Tibial artery (tissue), 4 donors: ENCODE measurements around the gene SDR9C7.
"Not testable (repeated sequence)": the region's sequence is repeated elsewhere in the genome, so short reads cannot be mapped to it uniquely, and the experiment has no call there.

Experiments used
- DNase-seq, 2 donors: peaks; one replicate each; pipeline ENCODE4 v3.0.0-alpha.2; 2019
- H3K27ac ChIP-seq, 2 donors: fragments of 200-600 bp; sonication (generic) in 1 of 2; 1 replicate in 1 of 2; 2 replicates in 1 of 2; pipeline ENCODE4 v1.5.1; 2018 to 2019; ENCODE audit warnings: mild to moderate bottlenecking in 1 of 2
- H3K27me3 ChIP-seq, 2 donors: fragments of 200-600 bp; sonication (generic) in 1 of 2; one replicate each; pipeline versions ENCODE4 v1.5.1 to v1.6.0; 2016 to 2019
- H3K36me3 ChIP-seq, 3 donors: fragments of 200-600 bp; sonication (generic) in 2 of 3; one replicate each; pipeline ENCODE4 v1.5.1; 2016 to 2019; ENCODE audit warnings: mild to moderate bottlenecking in 2 of 3
- H3K4me1 ChIP-seq, 4 donors: fragments of 200-600 bp; sonication (generic) in 2 of 4; 1 replicate in 3 of 4; 2 replicates in 1 of 4; pipeline ENCODE4 v1.5.1; 2016 to 2019
- H3K4me3 ChIP-seq, 2 donors: fragments of 200-600 bp; sonication (generic) in 1 of 2; 1 replicate in 1 of 2; 2 replicates in 1 of 2; pipeline ENCODE4 v1.5.1; 2018 to 2019; ENCODE audit warnings: mild to moderate bottlenecking in 2 of 2
- H3K9me3 ChIP-seq, 3 donors: fragments of 200-600 bp; sonication (generic) in 1 of 3; one replicate each; pipeline ENCODE4 v1.5.1; 2016 to 2019
- CTCF ChIP-seq, 2 experiments: fragments of 200-600 bp in 1 of 2; fragments of 450-650 bp in 1 of 2; IDR thresholded peaks; one replicate each; pipeline ENCODE4 v1.5.1; 2017 to 2019; ENCODE audit warnings: antibody characterized with exemption in 2 of 2, mild to moderate bottlenecking in 1 of 2, moderate library complexity in 1 of 2
- intact Hi-C: fragments of 100-400 bp; cut with DNase I; formaldehyde crosslinking; loops from one replicate; pipeline ENCODE4 v1.15.0; 2023; ENCODE audit warnings: low total_unique reads

SDR9C7 gene

DNA sequence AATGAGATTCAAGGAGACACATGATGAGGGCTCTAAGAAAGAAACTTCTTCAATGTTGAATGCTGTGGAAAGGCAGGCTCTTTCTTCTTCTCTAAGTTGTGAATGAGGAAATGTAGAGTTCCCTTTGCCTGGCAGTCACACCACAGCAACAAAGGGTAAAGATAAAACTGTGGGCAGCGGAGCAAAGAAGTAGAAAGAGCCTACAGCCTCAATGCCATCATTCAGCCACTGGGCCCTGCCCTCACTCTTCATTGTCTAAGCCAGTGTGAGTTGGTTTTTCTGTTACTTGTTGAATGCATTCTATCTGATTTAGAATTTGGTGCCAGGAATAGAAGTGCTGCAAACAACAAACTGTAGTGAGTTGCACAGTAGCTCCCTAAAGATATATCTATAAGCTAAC lies 12.2 kb downstream of the SDR9C7 start:
- TF ChIP-seq CTCF (IDR thresholded peaks at IDR 0.05): no peak
- Histone ChIP-seq H3K27ac (no peak overlapping the region), H3K4me1 (no peaks in the 10 kb centered on the region), H3K27me3 (no peaks in the 10 kb centered on the region), H3K9me3 (peaks cover 0 to 5% (median 0%) of the 10 kb centered on the region in 3 donors), H3K36me3 (no peaks in the 10 kb centered on the region), H3K4me3 (no peak overlapping the region)
- intact Hi-C loops: no loop called here
- DNase-seq: no peak

DNA sequence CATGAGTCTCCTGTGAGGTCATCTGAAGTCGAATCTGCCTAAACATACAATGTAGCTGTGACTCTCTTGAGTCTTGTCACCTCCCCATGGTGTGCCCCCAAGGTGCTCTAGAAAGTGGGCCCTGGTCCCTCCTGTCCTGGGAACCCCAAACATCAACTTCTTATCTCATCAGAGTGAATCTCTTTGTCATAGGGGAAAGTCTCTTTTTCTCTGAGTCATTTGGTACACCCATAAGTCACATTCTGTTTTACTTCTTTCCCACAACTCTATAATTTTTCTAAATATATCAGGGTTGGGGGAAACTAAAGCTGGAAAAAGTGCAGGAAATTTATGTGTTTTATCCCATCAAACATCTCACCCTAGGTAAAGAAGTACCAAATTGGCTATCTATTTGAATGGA lies 12.9 kb downstream of the SDR9C7 start:
- no peaks in the 10 kb centered on the region for H3K36me3 ChIP-seq
- H3K9me3 ChIP-seq: peaks cover 0 to 5% (median 0%) of the 10 kb centered on the region in 3 donors
- intact Hi-C loops: no loop called here
- H3K27ac ChIP-seq: no peak overlapping the region
- no peak for DNase-seq
- H3K4me1 ChIP-seq: no peaks in the 10 kb centered on the region
- no peak overlapping the region for H3K4me3 ChIP-seq
- TF ChIP-seq CTCF (IDR thresholded peaks at IDR 0.05): no peak
- H3K27me3 ChIP-seq: no peaks in the 10 kb centered on the region

DNA sequence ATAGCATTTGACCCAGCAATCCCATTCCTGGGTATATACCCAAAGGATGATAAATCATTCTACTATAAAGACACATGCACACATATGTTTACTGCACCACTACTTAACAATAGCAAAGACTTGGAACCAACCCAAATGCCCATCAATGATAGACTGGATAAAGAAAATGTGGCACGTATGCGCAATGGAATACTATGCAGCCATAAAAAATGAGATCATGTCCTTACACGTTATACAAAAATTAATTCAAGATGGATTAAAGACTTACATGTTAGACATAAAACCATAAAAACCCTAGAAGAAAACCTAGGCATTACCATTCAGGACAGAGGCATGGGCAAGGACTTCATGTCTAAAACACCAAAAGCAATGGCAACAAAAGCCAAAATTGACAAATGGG lies 16.1 kb downstream of the SDR9C7 start:
- H3K36me3 ChIP-seq, H3K4me1 ChIP-seq, H3K9me3 ChIP-seq, H3K27ac ChIP-seq, intact Hi-C loops, H3K27me3 ChIP-seq, H3K4me3 ChIP-seq, DNase-seq: not testable (repeated sequence)

- TF ChIP-seq CTCF (IDR thresholded peaks at IDR 0.05): no peak
- Histone ChIP-seq H3K4me1 (no peaks in the 10 kb centered on the region), H3K4me3 (no peak overlapping the region), H3K27ac (no peak overlapping the region), H3K36me3 (no peaks in the 10 kb centered on the region), H3K27me3 (no peaks in the 10 kb centered on the region), H3K9me3 (peaks cover 0 to 5% (median 0%) of the 10 kb centered on the region in 3 donors)
- intact Hi-C loops: no loop called here
- no peak for DNase-seq
Measured at GRCh38 chr12:56916996-56917333, 17.2 kb downstream of the SDR9C7 start.

DNA sequence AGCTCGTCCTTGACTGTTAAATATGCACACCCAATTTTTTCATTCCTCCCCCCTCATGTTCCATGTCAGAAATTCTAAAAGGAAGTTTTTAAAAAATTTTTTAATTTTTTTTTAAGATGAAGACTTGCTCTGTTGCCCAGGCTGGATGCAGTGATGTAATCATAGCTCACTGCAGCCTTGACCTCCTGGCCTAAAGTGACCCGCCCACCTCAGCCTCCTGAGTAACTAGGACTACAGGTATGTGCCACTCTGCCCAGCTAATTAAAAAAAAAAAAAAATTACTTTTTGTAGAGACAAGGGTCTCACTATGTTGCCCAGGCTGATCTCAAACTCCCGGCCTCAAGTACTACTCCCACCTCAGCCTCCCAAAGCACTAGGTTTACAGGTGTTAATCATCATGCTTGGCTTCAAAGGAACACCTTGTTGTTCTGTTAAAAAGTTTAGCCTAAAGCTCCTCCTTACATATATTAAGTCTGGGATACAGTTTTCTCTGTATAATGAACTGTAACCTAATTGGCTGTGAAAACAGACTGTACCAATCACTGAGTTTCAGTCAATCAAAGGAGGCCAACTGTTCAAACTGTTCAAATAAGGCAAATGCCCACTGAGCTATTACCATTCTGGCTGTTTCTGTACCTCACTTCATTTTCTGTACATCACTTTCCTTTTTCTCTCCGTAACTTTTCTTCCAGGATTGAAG lies 17.8 kb downstream of the SDR9C7 start:
- H3K27ac ChIP-seq: no peak overlapping the region
- TF ChIP-seq CTCF (IDR thresholded peaks at IDR 0.05): no peak
- H3K9me3 ChIP-seq: peaks cover 0 to 5% (median 0%) of the 10 kb centered on the region in 3 donors
- H3K27me3 ChIP-seq: no peaks in the 10 kb centered on the region
- intact Hi-C loops: no loop called here
- H3K4me1 ChIP-seq: no peaks in the 10 kb centered on the region
- DNase-seq: no peak
- no peak overlapping the region for H3K4me3 ChIP-seq
- H3K36me3 ChIP-seq: no peaks in the 10 kb centered on the region

- no peak for TF ChIP-seq CTCF (IDR thresholded peaks at IDR 0.05)
- intact Hi-C loops: no loop called here
- DNase-seq: no peak
- no peaks in the 10 kb centered on the region for H3K27me3 ChIP-seq
- no peaks in the 10 kb centered on the region for H3K36me3 ChIP-seq
- no peak overlapping the region for H3K27ac ChIP-seq
- H3K4me1 ChIP-seq: no peaks in the 10 kb centered on the region
- peaks cover 0 to under 1% (median 0%) of the 10 kb centered on the region in 3 donors for H3K9me3 ChIP-seq
- no peak overlapping the region for H3K4me3 ChIP-seq
Measured at GRCh38 chr12:56914724-56915123, 19.5 kb downstream of the SDR9C7 start.
